ENCODE results near the gene ANXA2R.
"Not testable (repeated sequence)": the region's sequence is repeated elsewhere in the genome, so short reads cannot be mapped to it uniquely, and the experiment has no call there.

ANXA2R gene

DNA sequence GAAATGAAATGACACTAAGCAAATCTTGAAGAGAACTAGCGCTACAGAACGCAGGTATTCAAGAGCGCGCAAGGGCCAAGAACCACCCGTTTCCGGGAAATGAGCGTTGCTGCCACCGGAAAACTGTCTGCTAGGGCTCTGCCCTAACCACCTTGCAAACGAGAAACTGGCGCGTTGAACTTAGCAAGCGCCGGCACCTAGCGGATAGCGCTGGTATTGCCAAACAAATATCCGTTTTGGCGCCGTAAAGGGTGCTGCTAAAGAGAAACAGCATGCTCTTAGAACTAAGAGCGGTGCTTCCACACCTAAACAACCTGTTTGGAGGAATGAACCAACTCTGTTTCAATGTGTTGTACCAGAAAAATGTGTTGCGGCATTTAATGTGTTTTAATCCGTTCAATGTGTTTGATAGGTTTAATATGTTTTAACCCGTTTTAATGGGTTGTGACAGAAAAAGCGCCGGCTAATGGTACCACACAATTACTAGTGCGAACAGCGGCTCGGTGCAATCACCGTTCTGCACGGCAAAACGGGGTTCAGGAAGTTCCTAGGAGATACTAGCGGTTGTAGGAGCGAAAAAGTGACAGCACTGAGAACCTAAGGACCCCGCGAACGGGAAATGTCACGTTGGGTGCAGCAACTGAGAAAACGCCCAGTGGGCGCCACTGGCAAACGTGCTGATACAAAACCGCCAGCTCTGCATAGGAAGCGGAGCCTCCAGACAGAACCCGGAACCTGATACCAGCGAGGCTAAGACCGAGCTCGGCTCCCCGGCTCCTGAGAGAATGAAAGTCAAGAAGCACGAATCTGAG, at the start of gene ANXA2R:
Gene ANXA2R, minus strand, starts transcription at position 33 of the 812 bp plus-strand sequence. CDS start 273 bp downstream, outside the sequence.
- DNase-seq: peak; percentile 96

GRCh38 chr5:43086118-43086908, 46.2 kb upstream of the ANXA2R start:
- not testable (repeated sequence) for DNase-seq

GRCh38 chr5:43085453-43085852, 45.3 kb upstream of the ANXA2R start:
- no peak for DNase-seq

GRCh38 chr5:43084468-43084867, 44.3 kb upstream of the ANXA2R start:
- not testable (repeated sequence) for DNase-seq

DNA sequence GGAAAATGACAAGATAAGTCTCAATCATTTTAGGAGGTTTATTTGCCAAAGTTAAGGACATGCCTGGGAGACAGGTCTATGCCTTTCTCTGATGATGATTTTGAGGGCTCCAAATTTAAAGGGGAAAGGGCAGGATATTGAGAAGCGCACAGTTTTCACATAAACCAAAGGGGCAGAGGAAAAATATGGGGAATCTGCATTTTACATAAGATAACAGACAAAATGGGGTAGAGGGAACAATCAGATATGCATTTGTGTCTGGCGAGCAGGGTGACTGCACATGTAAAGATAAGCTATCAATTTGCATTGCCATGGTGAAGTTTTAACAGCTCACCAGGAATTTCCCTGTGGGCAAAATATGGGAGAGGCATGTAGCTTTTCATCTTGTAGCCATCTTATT, 41.2 kb upstream of the ANXA2R start:
- not testable (repeated sequence) for DNase-seq

- peak; percentile 94 for DNase-seq
These were observed 38.8 kb upstream of the ANXA2R start for GRCh38 chr5:43078956-43079355.

DNA sequence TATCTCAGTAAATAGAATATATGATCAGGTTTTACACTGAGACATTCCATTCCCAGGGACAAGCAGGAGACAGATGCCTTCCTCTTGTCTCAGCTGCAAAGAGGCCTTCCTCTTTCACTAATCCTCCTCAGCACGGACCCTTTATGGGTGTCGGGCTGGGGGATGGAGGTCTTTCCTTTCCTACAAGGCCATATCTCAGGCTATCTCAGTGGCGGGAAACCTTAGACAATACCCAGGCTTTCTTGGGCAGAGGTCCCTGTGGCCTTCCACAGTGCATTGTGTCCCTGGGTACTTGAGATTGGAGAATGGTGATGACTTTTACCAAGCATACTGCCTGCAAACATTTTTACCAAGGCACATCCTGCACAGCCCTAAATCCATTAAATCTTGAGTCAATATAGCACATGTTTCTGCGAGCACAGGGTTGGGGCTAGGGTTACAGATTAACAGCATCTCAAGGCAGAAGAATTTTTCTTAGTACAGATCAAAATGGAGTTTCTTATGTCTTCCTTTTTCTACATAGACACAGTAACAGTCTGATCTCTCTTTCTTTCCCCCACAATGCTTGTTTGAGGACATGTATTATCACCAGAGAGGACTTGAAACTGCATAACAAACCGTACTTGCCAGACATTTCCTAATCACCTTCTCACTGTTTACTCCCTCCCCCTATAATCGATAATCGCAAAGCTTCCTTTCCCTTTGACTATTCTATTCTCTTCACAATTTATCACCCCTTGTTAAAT, 37.5 kb upstream of the ANXA2R start:
- not testable (repeated sequence) for DNase-seq

GRCh38 chr5:43075319-43076293, 35.5 kb upstream of the ANXA2R start:
- peak; percentile 52 for DNase-seq

DNA sequence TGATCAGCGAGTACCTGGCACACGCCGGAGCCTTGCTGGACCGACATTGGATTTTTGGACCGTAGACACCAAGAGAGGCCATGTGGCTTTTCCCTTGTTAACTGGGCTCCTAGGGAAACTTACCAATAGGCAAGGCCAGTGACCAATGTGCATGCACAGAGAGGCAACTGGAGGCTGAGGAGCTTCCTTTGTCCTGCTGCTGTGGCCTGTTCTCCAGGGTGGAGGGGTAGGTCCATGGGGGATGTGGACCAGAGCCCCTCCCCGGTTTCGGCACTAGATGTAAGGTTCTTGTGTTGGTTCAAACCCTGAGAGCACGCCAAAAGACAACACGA, 34.8 kb upstream of the ANXA2R start:
- no peak for DNase-seq

- peak; percentile 42 for DNase-seq
These were observed 33.8 kb upstream of the ANXA2R start for GRCh38 chr5:43073597-43074546.

DNA sequence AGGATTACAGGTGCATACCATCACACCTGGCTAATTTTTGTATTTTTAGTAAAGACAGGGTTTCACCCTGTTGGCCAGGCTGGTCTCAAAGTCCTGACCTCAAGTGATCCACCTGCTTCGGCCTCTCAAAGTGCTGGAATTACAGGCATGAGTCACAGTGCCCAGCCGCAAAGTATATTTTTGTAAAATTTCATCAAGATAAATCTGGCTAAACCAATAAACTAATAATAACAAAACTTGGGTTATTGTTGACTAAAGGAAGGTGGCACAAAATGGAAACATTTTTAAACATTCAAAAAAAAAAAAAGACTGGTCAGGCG, 29.2 kb upstream of the ANXA2R start:
- DNase-seq: not testable (repeated sequence)

- no peak for DNase-seq
These were observed 27.9 kb upstream of the ANXA2R start for GRCh38 chr5:43068037-43068436.

DNA sequence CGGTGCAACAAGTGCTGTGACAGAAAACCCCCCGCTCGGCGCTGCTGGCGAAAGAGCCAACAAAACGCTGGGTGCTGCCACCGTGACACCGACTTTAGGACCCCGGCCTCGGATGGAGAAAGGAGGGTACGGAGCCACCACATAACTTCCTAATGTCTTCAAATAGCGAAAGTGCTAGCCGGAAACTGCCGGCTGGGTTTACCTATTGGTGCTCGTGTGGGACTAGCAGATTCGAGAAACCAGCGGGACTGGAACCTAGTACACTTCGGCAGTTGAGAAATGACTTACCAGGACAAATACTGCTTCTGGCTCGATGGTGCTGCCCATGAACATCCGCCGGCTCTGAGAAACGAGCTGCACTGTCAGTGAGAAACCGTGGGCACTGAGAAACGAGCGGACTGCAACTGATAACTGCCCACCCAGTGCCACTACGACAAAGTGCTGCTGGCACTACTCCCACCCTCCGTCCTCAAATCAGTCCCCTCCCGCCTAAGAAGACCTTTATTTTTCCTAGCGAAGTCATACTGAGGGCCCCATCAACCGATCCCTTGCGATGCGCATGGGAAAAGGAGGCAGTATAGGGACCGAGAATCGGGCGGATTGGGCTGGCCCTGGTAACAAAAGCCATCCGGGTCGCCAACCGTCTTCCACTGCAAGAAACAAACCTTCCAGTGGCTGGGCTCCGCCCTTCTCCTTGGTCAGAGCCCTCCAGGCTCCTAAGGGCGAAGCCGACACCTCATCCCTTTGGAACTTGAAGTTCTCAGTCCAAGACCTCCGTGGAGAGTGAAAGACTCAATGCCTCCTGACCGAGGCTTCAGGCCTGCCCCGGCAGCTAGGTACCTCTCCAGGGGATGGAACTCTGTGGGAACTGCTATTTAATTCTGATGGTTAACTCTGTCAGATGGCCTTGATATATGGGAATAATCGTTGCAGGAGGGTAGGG, 27.0 kb upstream of the ANXA2R start:
- DNase-seq: peak; percentile 91

GRCh38 chr5:43065948-43066798, 26.1 kb upstream of the ANXA2R start:
- DNase-seq: peak; percentile 69

DNA sequence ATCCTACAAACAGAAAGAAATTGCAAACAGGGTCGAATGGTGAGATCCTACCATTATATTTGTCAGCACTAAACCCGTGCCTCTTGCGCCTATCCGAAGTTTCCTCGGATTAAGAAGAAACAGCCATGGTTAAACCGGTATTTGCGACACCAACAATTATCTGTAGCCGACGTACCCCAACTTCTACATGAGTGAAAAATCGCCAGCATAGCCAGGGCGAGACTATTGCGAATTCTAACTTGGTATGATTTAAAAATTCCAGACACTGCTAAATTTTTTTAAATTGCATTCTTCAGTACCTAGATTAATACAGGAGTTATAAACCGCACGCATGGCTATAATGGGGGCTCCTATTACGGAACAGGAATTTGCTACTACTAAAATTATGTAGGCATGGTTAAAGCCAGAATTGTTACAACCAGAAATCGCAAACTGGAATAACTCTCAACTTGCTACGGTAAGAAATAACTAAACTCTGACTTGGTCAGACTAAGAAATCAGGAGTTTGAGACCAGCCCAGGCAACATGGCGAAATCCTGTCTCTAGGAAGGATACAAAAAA, 25.3 kb upstream of the ANXA2R start:
- no peak for DNase-seq

- DNase-seq: no peak
These were observed 23.6 kb upstream of the ANXA2R start for GRCh38 chr5:43063721-43064171.

GRCh38 chr5:43061352-43062075, 21.4 kb upstream of the ANXA2R start:
- DNase-seq: peak; percentile 52

- DNase-seq: not testable (repeated sequence)
These were observed 19.9 kb upstream of the ANXA2R start for GRCh38 chr5:43060020-43060419.

Data from fibroblast of upper back skin (primary cell).